Fibroblast of lung (primary cell): Measurements from ENCODE around the gene KCP. TPM values are rescaled to one million over a fixed set of nuclear protein-coding genes. Genes with fewer than 3 reads are reported as not detected.

Experiments used
- DNase-seq, 2 donors: peaks; one replicate each; pipeline versions ENCODE4 v3.0.0 to v3.0.0-alpha.2; 2010; ENCODE audit warnings: low read depth in 2 of 2
- H2AFZ ChIP-seq: 2 replicates; pipeline ENCODE4 v1.5.1; 2012; ENCODE audit warnings: low read length, control low read depth, inconsistent platforms
- H3K27ac ChIP-seq: 2 replicates; pipeline ENCODE4 v1.5.1; 2011; ENCODE audit warnings: low read length, control low read depth; ENCODE audit not compliant: insufficient read depth
- H3K27me3 ChIP-seq: 2 replicates; pipeline ENCODE4 v1.5.1; 2011; ENCODE audit warnings: mild to moderate bottlenecking, low read length; ENCODE audit not compliant: control insufficient read depth, insufficient read depth
- H3K36me3 ChIP-seq: 2 replicates; pipeline ENCODE4 v1.5.1; 2011; ENCODE audit warnings: low read length; ENCODE audit not compliant: control insufficient read depth, insufficient read depth
- H3K4me1 ChIP-seq: 2 replicates; pipeline ENCODE4 v1.5.1; 2011; ENCODE audit warnings: low read length; ENCODE audit not compliant: control insufficient read depth, insufficient read depth; ENCODE audit errors: extremely low read depth
- H3K4me2 ChIP-seq: 2 replicates; pipeline ENCODE4 v1.5.1; 2011; ENCODE audit warnings: low read length, control low read depth; ENCODE audit not compliant: insufficient read depth; ENCODE audit errors: extremely low read depth
- H3K4me3 ChIP-seq, 4 experiments: fragments of 200-600 bp in 1 of 4; sonication (generic) in 1 of 4; replicated peaks in 1 of 4; 2 replicates each; pipeline ENCODE4 v1.5.1; 2011 to 2016; ENCODE audit warnings: low read length in 4 of 4, low read depth in 3 of 4, mild to moderate bottlenecking in 3 of 4, control low read depth in 2 of 4, inconsistent platforms in 1 of 4, mixed read lengths in 1 of 4; ENCODE audit not compliant: insufficient read depth in 1 of 4; ENCODE audit errors: control extremely low read depth in 1 of 4
- H3K79me2 ChIP-seq: 2 replicates; pipeline ENCODE4 v1.5.1; 2012; ENCODE audit warnings: mild to moderate bottlenecking, low read length, inconsistent platforms; ENCODE audit not compliant: control insufficient read depth, insufficient read depth
- H3K9ac ChIP-seq: 2 replicates; pipeline ENCODE4 v1.5.1; 2011; ENCODE audit warnings: mild to moderate bottlenecking, low read length, control low read depth; ENCODE audit not compliant: insufficient read depth
- H3K9me3 ChIP-seq: 2 replicates; pipeline ENCODE4 v1.5.1; 2012; ENCODE audit warnings: low read depth, low read length; ENCODE audit not compliant: control insufficient read depth, insufficient read depth
- H4K20me1 ChIP-seq: 2 replicates; pipeline ENCODE4 v1.5.1; 2011; ENCODE audit warnings: low read length; ENCODE audit not compliant: control insufficient read depth, insufficient read depth; ENCODE audit errors: extremely low read depth
- EZH2 ChIP-seq: IDR thresholded peaks from 2 replicates; pipeline ENCODE4 v1.5.1; 2012; ENCODE audit warnings: low read length, control low read depth, mild to moderate bottlenecking; ENCODE audit errors: missing control alignments
- polyA plus RNA-seq, 2 donors: library from polyadenylated mRNA; depleted of rRNA in 1 of 2; stranded (reverse) in 1 of 2; unstranded in 1 of 2; fragments of >200 nt; gene quantifications; 2 replicates each; pipeline ENCODE4 v1.2.1, GENCODE V29; 2011 to 2012; ENCODE audit warnings: missing spikeins in 1 of 2
- total RNA-seq: library from RNA; depleted of rRNA; stranded (reverse); fragments of >200 nt; gene quantifications from 2 replicates; pipeline ENCODE4 v1.2.1, GENCODE V29; 2014
- TF ChIP-seq, protein P1 (sequence below), 2 donors: IDR thresholded peaks in 1 of 2; conservative IDR thresholded peaks in 1 of 2; 1 replicate in 1 of 2; 2 replicates in 1 of 2; pipeline ENCODE4 v1.5.1; 2011 to 2012; ENCODE audit warnings: low read length in 2 of 2, control low read depth in 1 of 2, inconsistent platforms in 1 of 2, low read depth in 1 of 2, mild to moderate bottlenecking in 1 of 2

Gene KCP
- total and polyA plus RNA-seq, 2 donors (not counting 1 experiment from before 2014, with no cell fraction given) = 0.08 to 0.50 TPM

DNA sequence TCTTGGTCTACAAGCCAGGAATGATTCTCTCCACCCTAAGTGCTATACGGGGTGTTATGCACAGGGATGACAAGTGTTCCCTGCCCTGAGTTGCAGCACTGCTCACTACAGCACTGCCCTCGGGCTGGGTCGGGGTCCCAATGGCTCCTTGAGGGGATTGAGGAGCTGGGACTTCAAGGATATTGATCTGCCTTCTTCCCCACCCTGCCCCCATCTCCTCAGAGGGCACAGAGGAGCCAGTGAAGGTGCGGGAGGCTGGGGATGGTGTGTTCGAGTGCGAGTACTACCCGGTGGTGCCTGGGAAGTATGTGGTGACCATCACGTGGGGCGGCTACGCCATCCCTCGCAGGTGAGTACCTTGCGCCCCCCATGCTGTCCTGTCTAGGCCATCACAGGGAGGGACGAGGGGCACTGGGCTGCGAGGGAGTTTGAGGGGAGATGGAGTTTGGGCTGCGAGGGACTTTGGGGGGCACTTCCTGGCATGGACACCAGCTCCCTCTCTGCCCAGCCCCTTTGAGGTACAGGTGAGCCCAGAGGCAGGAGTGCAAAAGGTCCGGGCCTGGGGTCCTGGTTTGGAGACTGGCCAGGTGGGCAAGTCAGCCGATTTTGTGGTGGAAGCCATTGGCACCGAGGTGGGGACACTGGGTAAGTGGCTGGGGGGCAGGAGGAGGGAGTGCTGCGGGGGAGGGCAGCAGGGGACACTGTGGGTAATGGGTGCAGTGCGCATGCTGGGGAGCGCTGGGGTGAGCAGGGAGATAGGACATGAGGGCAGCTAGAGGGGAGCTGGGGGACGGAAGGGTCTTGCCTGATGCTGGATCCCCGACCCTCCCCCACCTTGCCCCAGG, 70.0 kb downstream of the KCP start:
- no peaks in the 10 kb centered on the region for H4K20me1 ChIP-seq
- no peak for DNase-seq
- H3K9me3 ChIP-seq = no peaks in the 10 kb centered on the region
- H3K27me3 ChIP-seq = no peaks in the 10 kb centered on the region
- no peak overlapping the region for H3K9ac ChIP-seq
- peaks cover 16% of the 10 kb centered on the region for H3K79me2 ChIP-seq
- no peak for TF ChIP-seq EZH2
- TF ChIP-seq, protein P1, sequence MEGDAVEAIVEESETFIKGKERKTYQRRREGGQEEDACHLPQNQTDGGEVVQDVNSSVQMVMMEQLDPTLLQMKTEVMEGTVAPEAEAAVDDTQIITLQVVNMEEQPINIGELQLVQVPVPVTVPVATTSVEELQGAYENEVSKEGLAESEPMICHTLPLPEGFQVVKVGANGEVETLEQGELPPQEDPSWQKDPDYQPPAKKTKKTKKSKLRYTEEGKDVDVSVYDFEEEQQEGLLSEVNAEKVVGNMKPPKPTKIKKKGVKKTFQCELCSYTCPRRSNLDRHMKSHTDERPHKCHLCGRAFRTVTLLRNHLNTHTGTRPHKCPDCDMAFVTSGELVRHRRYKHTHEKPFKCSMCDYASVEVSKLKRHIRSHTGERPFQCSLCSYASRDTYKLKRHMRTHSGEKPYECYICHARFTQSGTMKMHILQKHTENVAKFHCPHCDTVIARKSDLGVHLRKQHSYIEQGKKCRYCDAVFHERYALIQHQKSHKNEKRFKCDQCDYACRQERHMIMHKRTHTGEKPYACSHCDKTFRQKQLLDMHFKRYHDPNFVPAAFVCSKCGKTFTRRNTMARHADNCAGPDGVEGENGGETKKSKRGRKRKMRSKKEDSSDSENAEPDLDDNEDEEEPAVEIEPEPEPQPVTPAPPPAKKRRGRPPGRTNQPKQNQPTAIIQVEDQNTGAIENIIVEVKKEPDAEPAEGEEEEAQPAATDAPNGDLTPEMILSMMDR (conservative IDR thresholded peaks at IDR 0.05 in 1 of 2, IDR thresholded peaks at IDR 0.05 in 1 of 2; ENCODE audit: low read depth in 1 of 2, low read length in 2 of 2) = no peak
- no peak overlapping the region for H2AFZ ChIP-seq
- peaks cover 80% of the 10 kb centered on the region for H3K36me3 ChIP-seq
- no peak overlapping the region for H3K4me2 ChIP-seq
- peaks cover 5% of the 10 kb centered on the region for H3K4me1 ChIP-seq
- no peak overlapping the region for H3K4me3 ChIP-seq
- H3K27ac ChIP-seq = no peak overlapping the region

DNA sequence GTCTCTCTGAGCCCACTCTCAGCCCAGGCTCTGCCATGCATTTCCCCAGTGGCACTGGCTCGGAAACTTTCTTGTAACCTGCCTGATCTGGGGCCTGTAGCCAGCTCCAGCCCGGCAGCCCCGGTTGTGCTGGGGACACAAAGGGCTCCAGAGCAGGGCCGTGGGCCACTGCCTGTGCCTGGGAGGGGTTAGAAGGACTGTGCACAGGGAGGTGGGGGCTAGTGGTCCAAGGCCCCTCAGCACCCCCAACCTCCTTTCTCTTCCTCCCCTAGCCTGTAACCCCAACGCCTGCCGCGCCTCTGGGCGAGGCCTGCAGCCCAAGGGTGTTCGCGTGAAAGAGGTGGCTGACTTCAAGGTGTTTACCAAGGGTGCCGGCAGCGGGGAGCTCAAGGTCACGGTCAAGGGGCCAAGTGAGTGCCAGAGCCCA, 70.7 kb downstream of the KCP start:
- Histone ChIP-seq H3K4me1 (peaks cover 6% of the 10 kb centered on the region), H3K4me3 (no peak overlapping the region), H3K27me3 (no peaks in the 10 kb centered on the region), H3K9me3 (no peaks in the 10 kb centered on the region), H3K36me3 (peaks cover 83% of the 10 kb centered on the region), H3K4me2 (no peak overlapping the region), H3K79me2 (peaks cover 24% of the 10 kb centered on the region), H2AFZ (no peak overlapping the region), H4K20me1 (no peaks in the 10 kb centered on the region), H3K9ac (no peak overlapping the region), H3K27ac (no peak overlapping the region)
- no peak for DNase-seq
- no peak for TF ChIP-seq EZH2
- TF ChIP-seq, protein P1 (conservative IDR thresholded peaks at IDR 0.05 in 1 of 2, IDR thresholded peaks at IDR 0.05 in 1 of 2; ENCODE audit: low read depth in 1 of 2, low read length in 2 of 2) = no peak

DNA sequence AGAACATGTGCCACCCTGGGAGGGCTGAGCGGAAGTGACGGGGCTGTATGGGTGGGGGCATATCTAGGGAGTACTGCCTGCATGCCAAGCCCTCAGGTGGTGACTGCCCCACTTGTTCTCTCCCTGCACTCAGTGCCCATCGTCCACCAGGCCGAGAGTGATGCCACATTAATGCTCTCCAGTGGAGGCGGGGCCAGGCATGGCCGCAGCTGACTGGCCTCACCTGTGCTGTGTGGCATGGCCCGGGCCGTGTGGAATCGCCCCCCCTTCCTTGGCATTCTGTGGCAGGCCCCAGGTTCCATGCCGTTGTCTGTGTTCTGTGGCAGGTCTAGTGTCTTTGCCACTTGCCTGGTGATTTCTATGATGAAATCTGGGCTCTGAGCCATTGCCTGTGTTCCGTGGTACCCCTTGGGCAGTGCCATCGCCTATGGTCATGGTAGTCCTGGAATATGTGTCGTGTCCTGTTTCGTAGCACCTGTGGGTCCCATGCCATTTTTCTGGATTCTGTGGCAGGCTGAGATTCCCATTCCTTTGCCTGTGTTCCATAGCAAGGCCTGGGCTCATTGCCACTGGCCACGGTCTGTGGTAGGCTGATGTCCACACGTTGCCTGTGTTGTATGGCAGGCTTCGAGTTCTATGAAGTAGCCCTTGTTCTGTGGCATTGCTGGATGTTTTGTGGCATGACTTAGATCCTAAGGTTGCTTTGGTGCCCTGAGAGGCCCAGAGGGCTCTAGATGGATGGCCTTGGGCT, 71.4 kb downstream of the KCP start:
- Histone ChIP-seq H3K79me2 (peaks cover 27% of the 10 kb centered on the region), H3K9ac (no peak overlapping the region), H3K9me3 (no peaks in the 10 kb centered on the region), H3K27ac (no peak overlapping the region), H2AFZ (no peak overlapping the region), H4K20me1 (no peaks in the 10 kb centered on the region), H3K4me3 (no peak overlapping the region), H3K27me3 (no peaks in the 10 kb centered on the region), H3K4me1 (peaks cover 6% of the 10 kb centered on the region), H3K36me3 (peaks cover 79% of the 10 kb centered on the region), H3K4me2 (no peak overlapping the region)
- no peak for TF ChIP-seq EZH2
- TF ChIP-seq, protein P1 (conservative IDR thresholded peaks at IDR 0.05 in 1 of 2, IDR thresholded peaks at IDR 0.05 in 1 of 2; ENCODE audit: low read depth in 1 of 2, low read length in 2 of 2) = no peak
- no peak for DNase-seq
